HG03378 (cell line): Measurements from ENCODE around the gene NES.

Source experiments
- ATAC-seq: cut with Tn5 transposase; IDR thresholded peaks from one replicate; pipeline ENCODE4 v1.9.1; 2021; ENCODE audit warnings: mild to moderate bottlenecking, moderate library complexity; ENCODE audit not compliant: unreplicated experiment

Gene NES

GRCh38 chr1:156704166-156704711 lies 27.0 kb upstream of the NES start:
- no peak for ATAC-seq

GRCh38 chr1:156703741-156704140 lies 26.5 kb upstream of the NES start:
- ATAC-seq, result no peak

- ATAC-seq, result no peak
These were observed 26.1 kb upstream of the NES start for GRCh38 chr1:156703336-156703735.

GRCh38 chr1:156700736-156701531 lies 23.7 kb upstream of the NES start:
- no peak for ATAC-seq

GRCh38 chr1:156698995-156699394 lies 21.8 kb upstream of the NES start:
- no peak for ATAC-seq

GRCh38 chr1:156697481-156697880 lies 20.3 kb upstream of the NES start:
- no peak for ATAC-seq

- ATAC-seq, result no peak
These were observed 19.5 kb upstream of the NES start for GRCh38 chr1:156696755-156697154.

GRCh38 chr1:156694690-156694962 lies 17.4 kb upstream of the NES start:
- no peak for ATAC-seq

- no peak for ATAC-seq
These were observed 16.9 kb upstream of the NES start for GRCh38 chr1:156693848-156694689.

GRCh38 chr1:156692925-156693847 lies 16.0 kb upstream of the NES start:
- no peak for ATAC-seq

- no peak for ATAC-seq
These were observed 15.3 kb upstream of the NES start for GRCh38 chr1:156692441-156692924.

- no peak for ATAC-seq
These were observed 14.6 kb upstream of the NES start for GRCh38 chr1:156691665-156692440.

GRCh38 chr1:156691191-156691590 lies 14.0 kb upstream of the NES start:
- ATAC-seq, result no peak

GRCh38 chr1:156690675-156691036 lies 13.4 kb upstream of the NES start:
- no peak for ATAC-seq

GRCh38 chr1:156689953-156690674 lies 12.9 kb upstream of the NES start:
- ATAC-seq, result no peak

- no peak for ATAC-seq
These were observed 12.1 kb upstream of the NES start for GRCh38 chr1:156689035-156689952.

- ATAC-seq, result no peak
These were observed 7.1 kb upstream of the NES start for GRCh38 chr1:156684227-156684782.
